H9 (cell line): Measurements from ENCODE around the gene SSTR4. TPM values are rescaled to one million over a fixed set of nuclear protein-coding genes. Genes with fewer than 3 reads are reported as not detected.

Experiments
- DNase-seq: peaks from one replicate; pipeline ENCODE4 v3.0.0-alpha.2; 2017
- H2AFZ ChIP-seq: one replicate; pipeline ENCODE4 v1.6.1; 2013; ENCODE audit warnings: mild to moderate bottlenecking, low read length, control low read depth, moderate library complexity
- H2AK5ac ChIP-seq: 2 replicates; pipeline ENCODE4 v1.6.1; 2013; ENCODE audit warnings: low read length, control low read depth, mixed read lengths; ENCODE audit not compliant: insufficient read length
- H2BK120ac ChIP-seq: one replicate; pipeline ENCODE4 v1.6.1; 2013; ENCODE audit warnings: low read depth, mild to moderate bottlenecking, low read length, control low read depth, inconsistent platforms; ENCODE audit not compliant: poor library complexity, severe bottlenecking
- H2BK12ac ChIP-seq: 2 replicates; pipeline ENCODE4 v1.6.1; 2013; ENCODE audit warnings: low read length, control low read depth, mixed read lengths, low read depth; ENCODE audit not compliant: insufficient read length
- H2BK15ac ChIP-seq: 2 replicates; pipeline ENCODE4 v1.6.1; 2013; ENCODE audit warnings: low read depth, low read length, control low read depth
- H2BK20ac ChIP-seq: one replicate; pipeline ENCODE4 v1.6.1; 2013; ENCODE audit warnings: low read depth, mild to moderate bottlenecking, low read length, control low read depth, inconsistent platforms; ENCODE audit not compliant: poor library complexity, severe bottlenecking
- H2BK5ac ChIP-seq: 2 replicates; pipeline ENCODE4 v1.6.1; 2013; ENCODE audit warnings: low read length, control low read depth, mixed read lengths; ENCODE audit not compliant: insufficient read length
- H3K14ac ChIP-seq: 2 replicates; pipeline ENCODE4 v1.6.1; 2013; ENCODE audit warnings: low read length, control low read depth; ENCODE audit not compliant: insufficient read depth
- H3K18ac ChIP-seq: 2 replicates; pipeline ENCODE4 v1.6.1; 2013; ENCODE audit warnings: low read depth, mild to moderate bottlenecking, mixed read lengths, low read length, control low read depth; ENCODE audit not compliant: insufficient read length
- H3K23ac ChIP-seq: 2 replicates; pipeline ENCODE4 v1.6.1; 2013; ENCODE audit warnings: low read length, control low read depth, mixed read lengths, low read depth; ENCODE audit not compliant: insufficient read length
- H3K23me2 ChIP-seq: 2 replicates; pipeline ENCODE4 v1.6.1; 2013; ENCODE audit warnings: low read depth, mild to moderate bottlenecking, mixed read lengths, low read length, control low read depth; ENCODE audit not compliant: insufficient read length, poor library complexity, severe bottlenecking
- H3K27ac ChIP-seq: 2 replicates; pipeline ENCODE4 v1.5.1; 2013; ENCODE audit warnings: low read length, control low read depth, mixed read lengths, low read depth; ENCODE audit not compliant: insufficient read length
- H3K27me3 ChIP-seq: 2 replicates; pipeline ENCODE4 v1.6.1; 2013; ENCODE audit warnings: low read length, control low read depth, inconsistent platforms; ENCODE audit not compliant: insufficient read depth
- H3K4ac ChIP-seq: 2 replicates; pipeline ENCODE4 v1.6.1; 2013; ENCODE audit warnings: low read depth, mild to moderate bottlenecking, control low read depth, inconsistent platforms, low read length, moderate library complexity
- H3K4me1 ChIP-seq: 2 replicates; pipeline ENCODE4 v1.6.1; 2013; ENCODE audit warnings: low read length, control low read depth, inconsistent platforms; ENCODE audit not compliant: insufficient read depth
- H3K4me2 ChIP-seq: 2 replicates; pipeline ENCODE4 v1.6.1; 2013; ENCODE audit warnings: low read length, control low read depth, mixed read lengths; ENCODE audit not compliant: insufficient read length, insufficient read depth
- H3K56ac ChIP-seq: 2 replicates; pipeline ENCODE4 v1.6.1; 2013; ENCODE audit warnings: low read depth, mild to moderate bottlenecking, mixed read lengths, low read length, control low read depth; ENCODE audit not compliant: insufficient read length
- H3K79me1 ChIP-seq: 2 replicates; pipeline ENCODE4 v1.6.1; 2013; ENCODE audit warnings: low read depth, mild to moderate bottlenecking, moderate library complexity, low read length, control low read depth, inconsistent platforms; ENCODE audit not compliant: insufficient read depth, poor library complexity, severe bottlenecking
- H3K79me2 ChIP-seq: 2 replicates; pipeline ENCODE4 v1.6.1; 2013; ENCODE audit warnings: low read length, control low read depth, inconsistent platforms; ENCODE audit not compliant: insufficient read depth
- H3K9ac ChIP-seq: 2 replicates; pipeline ENCODE4 v1.6.1; 2013; ENCODE audit warnings: low read length, control low read depth, mixed read lengths; ENCODE audit not compliant: insufficient read length; ENCODE audit errors: extremely low read depth
- H3K9me3 ChIP-seq: one replicate; pipeline ENCODE4 v1.6.1; 2013; ENCODE audit warnings: low read depth, low read length, inconsistent platforms; ENCODE audit not compliant: control insufficient read depth
- H3T11ph ChIP-seq: one replicate; pipeline ENCODE4 v1.6.1; 2013; ENCODE audit warnings: mild to moderate bottlenecking, low read length, control low read depth, inconsistent platforms
- H4K20me1 ChIP-seq: one replicate; pipeline ENCODE4 v1.6.1; 2013; ENCODE audit not compliant: control insufficient read depth, insufficient read length, insufficient read depth
- H4K5ac ChIP-seq: 2 replicates; pipeline ENCODE4 v1.6.1; 2013; ENCODE audit warnings: low read depth, mild to moderate bottlenecking, mixed read lengths, low read length, control low read depth; ENCODE audit not compliant: insufficient read length
- H4K8ac ChIP-seq: replicated peaks from 2 replicates; pipeline ENCODE4 v1.6.1; 2013; ENCODE audit warnings: low read length, control low read depth, mixed read lengths, low read depth; ENCODE audit not compliant: insufficient read length
- H4K91ac ChIP-seq: 2 replicates; pipeline ENCODE4 v1.6.1; 2013; ENCODE audit warnings: low read depth, mild to moderate bottlenecking, moderate library complexity, mixed read lengths, low read length, control low read depth; ENCODE audit not compliant: insufficient read length
- H3K27ac Mint-ChIP-seq, 3 experiments: 2 replicates in 2 of 3; 3 replicates in 1 of 3; pipeline ENCODE4 v1.8.0; 2020 to 2021; ENCODE audit warnings: mixed read lengths in 3 of 3, mild to moderate bottlenecking in 1 of 3, moderate library complexity in 1 of 3
- H3K27me3 Mint-ChIP-seq: 2 replicates; pipeline ENCODE4 v1.8.0; 2021; ENCODE audit warnings: low read depth, mild to moderate bottlenecking, moderate library complexity, mixed read lengths
- H3K36me3 Mint-ChIP-seq, 3 experiments: 2 replicates in 2 of 3; 3 replicates in 1 of 3; pipeline ENCODE4 v1.8.0; 2020 to 2021; ENCODE audit warnings: low read depth in 3 of 3, mixed read lengths in 3 of 3; ENCODE audit not compliant: insufficient read depth in 1 of 3
- H3K4me1 Mint-ChIP-seq, 2 experiments: 2 replicates each; pipeline ENCODE4 v1.8.0; 2020; ENCODE audit warnings: mixed read lengths in 2 of 2
- H3K4me3 Mint-ChIP-seq, 2 experiments: 2 replicates in 1 of 2; 3 replicates in 1 of 2; pipeline ENCODE4 v1.8.0; 2020 to 2021; ENCODE audit warnings: mild to moderate bottlenecking in 2 of 2, mixed read lengths in 2 of 2, moderate library complexity in 1 of 2
- H3K9me3 Mint-ChIP-seq, 2 experiments: 2 replicates in 1 of 2; 3 replicates in 1 of 2; pipeline ENCODE4 v1.8.0; 2020; ENCODE audit warnings: mild to moderate bottlenecking in 2 of 2, mixed read lengths in 2 of 2, moderate library complexity in 1 of 2
- WGBS: extraction: QIAGEN DNeasy Blood & Tissue Kit; methylation state at CpG from one replicate; pipeline ENCODE4 v1.1.7; 2013; ENCODE audit warnings: missing lambda C conversion rate, low lambda C conversion rate, mixed read lengths; ENCODE audit not compliant: insufficient read length; ENCODE audit errors: extremely low coverage; 5-methylcytosine and 5-hydroxymethylcytosine counted together
- total RNA-seq: library from RNA; stranded (reverse); gene quantifications from 2 replicates; pipeline ENCODE4 v1.2.1, GENCODE V29; 2021
- TF ChIP-seq, protein P1 (sequence below): fragments of 200-600 bp; sonication (generic); conservative IDR thresholded peaks from 3 replicates; pipeline ENCODE4 v1.8.0; 2021; ENCODE audit warnings: antibody characterized with exemption, mild to moderate bottlenecking

SSTR4 gene
- total RNA-seq, 1 experiment from 2014 or later, result not detected

DNA sequence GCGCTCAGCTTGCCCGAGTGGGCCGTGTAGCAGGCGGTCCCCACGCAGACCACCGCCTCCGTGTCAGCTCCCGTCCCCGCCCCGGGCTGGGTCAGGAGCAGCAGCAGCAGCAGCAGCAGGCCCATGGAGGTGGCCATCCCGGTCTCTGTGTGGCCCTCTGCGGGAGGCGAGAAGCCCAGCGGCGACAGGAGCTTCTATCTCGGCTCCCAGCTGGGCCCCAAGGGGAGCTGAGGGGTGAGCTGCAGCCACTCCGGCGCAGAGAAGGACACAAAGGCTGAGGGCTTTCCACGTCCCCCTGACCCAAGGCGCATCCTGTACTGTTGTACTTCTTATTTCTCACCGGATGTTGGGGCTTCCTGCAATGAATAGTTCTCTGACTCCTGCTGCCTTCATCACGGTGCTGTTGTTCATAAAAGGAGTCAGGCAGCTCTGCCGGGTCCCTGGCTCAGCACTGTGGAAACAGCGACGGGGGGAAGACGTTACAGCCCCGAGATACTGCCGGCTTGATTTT is 51.0 kb downstream of the SSTR4 start, which contains the start of gene CD93:
TSS of gene CD93 (minus strand) at position 269 of the 511 bp plus-strand sequence. CDS start at position 137, 132 bp downstream.
- H3K23ac ChIP-seq, result no peak within 1 kb of the TSS
- peaks cover 20 to 23% of the 10 kb centered on the region in 2 experiments for H3K4me1 Mint-ChIP-seq
- no peaks in the 10 kb centered on the region for H3K27me3 ChIP-seq
- H3K27ac ChIP-seq, result no peak within 1 kb of the TSS
- no peak within 1 kb of the TSS for H3K4me3 Mint-ChIP-seq
- no peak within 1 kb of the TSS for H2BK20ac ChIP-seq
- no peak for DNase-seq
- H3K56ac ChIP-seq, result no peak within 1 kb of the TSS
- no peaks in the 10 kb centered on the region for H3K36me3 Mint-ChIP-seq
- no peak within 1 kb of the TSS for H3K14ac ChIP-seq
- H2BK120ac ChIP-seq, result no peak within 1 kb of the TSS
- WGBS, result no CpG with 5 or more reads among the region's 28 CpGs
- H3K79me1 ChIP-seq, result no peaks in the 10 kb centered on the region
- H2BK12ac ChIP-seq, result no peak within 1 kb of the TSS
- H4K20me1 ChIP-seq, result no peaks in the 10 kb centered on the region
- H4K5ac ChIP-seq, result no peak within 1 kb of the TSS
- H2BK15ac ChIP-seq, result no peak within 1 kb of the TSS
- no peak within 1 kb of the TSS; a peak in 1 of 7 replicates for H3K27ac Mint-ChIP-seq
- H3K18ac ChIP-seq, result peak within 1 kb of the TSS; percentile 59
- H3T11ph ChIP-seq, result no peak within 1 kb of the TSS
- H3K4me1 ChIP-seq, result no peaks in the 10 kb centered on the region
- no peak within 1 kb of the TSS for H2AK5ac ChIP-seq
- no peaks in the 10 kb centered on the region for H3K79me2 ChIP-seq
- no peak within 1 kb of the TSS for H4K8ac ChIP-seq
- TF ChIP-seq, protein P1, sequence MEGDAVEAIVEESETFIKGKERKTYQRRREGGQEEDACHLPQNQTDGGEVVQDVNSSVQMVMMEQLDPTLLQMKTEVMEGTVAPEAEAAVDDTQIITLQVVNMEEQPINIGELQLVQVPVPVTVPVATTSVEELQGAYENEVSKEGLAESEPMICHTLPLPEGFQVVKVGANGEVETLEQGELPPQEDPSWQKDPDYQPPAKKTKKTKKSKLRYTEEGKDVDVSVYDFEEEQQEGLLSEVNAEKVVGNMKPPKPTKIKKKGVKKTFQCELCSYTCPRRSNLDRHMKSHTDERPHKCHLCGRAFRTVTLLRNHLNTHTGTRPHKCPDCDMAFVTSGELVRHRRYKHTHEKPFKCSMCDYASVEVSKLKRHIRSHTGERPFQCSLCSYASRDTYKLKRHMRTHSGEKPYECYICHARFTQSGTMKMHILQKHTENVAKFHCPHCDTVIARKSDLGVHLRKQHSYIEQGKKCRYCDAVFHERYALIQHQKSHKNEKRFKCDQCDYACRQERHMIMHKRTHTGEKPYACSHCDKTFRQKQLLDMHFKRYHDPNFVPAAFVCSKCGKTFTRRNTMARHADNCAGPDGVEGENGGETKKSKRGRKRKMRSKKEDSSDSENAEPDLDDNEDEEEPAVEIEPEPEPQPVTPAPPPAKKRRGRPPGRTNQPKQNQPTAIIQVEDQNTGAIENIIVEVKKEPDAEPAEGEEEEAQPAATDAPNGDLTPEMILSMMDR, result no peak
- no peak within 1 kb of the TSS for H3K4me2 ChIP-seq
- no peak within 1 kb of the TSS for H2AFZ ChIP-seq
- no peaks in the 10 kb centered on the region for H3K23me2 ChIP-seq
- no peaks in the 10 kb centered on the region for H3K9me3 ChIP-seq
- no peaks in the 10 kb centered on the region for H3K9me3 Mint-ChIP-seq
- H4K91ac ChIP-seq, result no peak within 1 kb of the TSS
- no peak within 1 kb of the TSS for H3K4ac ChIP-seq
- peaks cover 1% of the 10 kb centered on the region; the same call in 1 of the 2 replicates for H3K27me3 Mint-ChIP-seq
- H2BK5ac ChIP-seq, result no peak within 1 kb of the TSS
- H3K9ac ChIP-seq, result no peak within 1 kb of the TSS
